Chondrocyte (in vitro differentiated cells): ENCODE data around the gene FTO. TPM values are rescaled to one million over a fixed set of nuclear protein-coding genes. Genes with fewer than 3 reads are reported as not detected.

Experiments used
- DNase-seq: peaks from one replicate; pipeline ENCODE4 v3.0.0; 2021; ENCODE audit warnings: mixed read lengths, low spot score
- H3K27ac Mint-ChIP-seq: one replicate; pipeline ENCODE4 v1.8.0; 2021; ENCODE audit warnings: mild to moderate bottlenecking, moderate library complexity, mixed read lengths; ENCODE audit not compliant: unreplicated experiment
- H3K27me3 Mint-ChIP-seq: 2 replicates; pipeline ENCODE4 v1.8.0; 2021; ENCODE audit warnings: low read depth, mixed read lengths
- H3K36me3 Mint-ChIP-seq: 2 replicates; pipeline ENCODE4 v1.8.0; 2021; ENCODE audit warnings: low read depth, mixed read lengths
- H3K4me1 Mint-ChIP-seq: 2 replicates; pipeline ENCODE4 v1.8.0; 2021; ENCODE audit warnings: low read depth, mild to moderate bottlenecking, mixed read lengths
- H3K4me3 Mint-ChIP-seq: one replicate; pipeline ENCODE4 v1.8.0; 2021; ENCODE audit warnings: mild to moderate bottlenecking, moderate library complexity, mixed read lengths; ENCODE audit not compliant: unreplicated experiment
- H3K9me3 Mint-ChIP-seq: 2 replicates; pipeline ENCODE4 v1.8.0; 2021; ENCODE audit warnings: low read depth, mixed read lengths
- total RNA-seq: library from RNA; stranded (reverse); gene quantifications from 3 replicates; pipeline ENCODE4 v1.2.1, GENCODE V29; 2021
- TF ChIP-seq, protein P1 (sequence below): fragments of 200-600 bp; sonication (generic); IDR thresholded peaks from 2 replicates; pipeline ENCODE4 v1.5.0; 2021; ENCODE audit warnings: antibody characterized with exemption, mild to moderate bottlenecking, moderate library complexity

FTO gene
- total RNA-seq, 1 donor from 2014 or later: 85.7 TPM

DNA sequence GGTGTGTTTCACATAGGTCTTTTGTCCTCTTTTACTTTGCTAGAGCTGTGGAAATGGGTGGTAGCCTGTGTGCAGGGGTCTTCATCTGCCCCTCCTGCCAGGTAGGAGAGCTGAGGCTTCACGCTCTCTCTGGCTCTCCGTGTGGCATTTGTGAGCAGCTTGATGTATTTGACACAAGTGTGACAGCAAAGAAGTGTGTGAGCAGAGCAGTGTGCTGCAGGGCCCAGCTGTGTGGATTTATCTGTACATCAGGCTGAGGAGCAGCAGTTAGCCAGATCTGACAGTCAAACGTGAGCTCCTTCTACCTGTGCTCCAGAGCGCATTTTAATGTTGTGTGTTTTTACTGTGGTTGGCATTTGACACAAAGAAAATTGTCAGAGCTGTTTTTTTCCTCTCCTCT, 101.8 kb downstream of the FTO start:
- H3K4me1 Mint-ChIP-seq: peaks cover 31% of the 10 kb centered on the region
- TF ChIP-seq, protein P1, sequence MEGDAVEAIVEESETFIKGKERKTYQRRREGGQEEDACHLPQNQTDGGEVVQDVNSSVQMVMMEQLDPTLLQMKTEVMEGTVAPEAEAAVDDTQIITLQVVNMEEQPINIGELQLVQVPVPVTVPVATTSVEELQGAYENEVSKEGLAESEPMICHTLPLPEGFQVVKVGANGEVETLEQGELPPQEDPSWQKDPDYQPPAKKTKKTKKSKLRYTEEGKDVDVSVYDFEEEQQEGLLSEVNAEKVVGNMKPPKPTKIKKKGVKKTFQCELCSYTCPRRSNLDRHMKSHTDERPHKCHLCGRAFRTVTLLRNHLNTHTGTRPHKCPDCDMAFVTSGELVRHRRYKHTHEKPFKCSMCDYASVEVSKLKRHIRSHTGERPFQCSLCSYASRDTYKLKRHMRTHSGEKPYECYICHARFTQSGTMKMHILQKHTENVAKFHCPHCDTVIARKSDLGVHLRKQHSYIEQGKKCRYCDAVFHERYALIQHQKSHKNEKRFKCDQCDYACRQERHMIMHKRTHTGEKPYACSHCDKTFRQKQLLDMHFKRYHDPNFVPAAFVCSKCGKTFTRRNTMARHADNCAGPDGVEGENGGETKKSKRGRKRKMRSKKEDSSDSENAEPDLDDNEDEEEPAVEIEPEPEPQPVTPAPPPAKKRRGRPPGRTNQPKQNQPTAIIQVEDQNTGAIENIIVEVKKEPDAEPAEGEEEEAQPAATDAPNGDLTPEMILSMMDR: no peak
- no peak for DNase-seq
- no peak overlapping the region for H3K27ac Mint-ChIP-seq
- H3K9me3 Mint-ChIP-seq: peaks cover 10% of the 10 kb centered on the region
- peaks cover 2% of the 10 kb centered on the region for H3K36me3 Mint-ChIP-seq
- H3K27me3 Mint-ChIP-seq: no peaks in the 10 kb centered on the region
- no peak overlapping the region for H3K4me3 Mint-ChIP-seq

DNA sequence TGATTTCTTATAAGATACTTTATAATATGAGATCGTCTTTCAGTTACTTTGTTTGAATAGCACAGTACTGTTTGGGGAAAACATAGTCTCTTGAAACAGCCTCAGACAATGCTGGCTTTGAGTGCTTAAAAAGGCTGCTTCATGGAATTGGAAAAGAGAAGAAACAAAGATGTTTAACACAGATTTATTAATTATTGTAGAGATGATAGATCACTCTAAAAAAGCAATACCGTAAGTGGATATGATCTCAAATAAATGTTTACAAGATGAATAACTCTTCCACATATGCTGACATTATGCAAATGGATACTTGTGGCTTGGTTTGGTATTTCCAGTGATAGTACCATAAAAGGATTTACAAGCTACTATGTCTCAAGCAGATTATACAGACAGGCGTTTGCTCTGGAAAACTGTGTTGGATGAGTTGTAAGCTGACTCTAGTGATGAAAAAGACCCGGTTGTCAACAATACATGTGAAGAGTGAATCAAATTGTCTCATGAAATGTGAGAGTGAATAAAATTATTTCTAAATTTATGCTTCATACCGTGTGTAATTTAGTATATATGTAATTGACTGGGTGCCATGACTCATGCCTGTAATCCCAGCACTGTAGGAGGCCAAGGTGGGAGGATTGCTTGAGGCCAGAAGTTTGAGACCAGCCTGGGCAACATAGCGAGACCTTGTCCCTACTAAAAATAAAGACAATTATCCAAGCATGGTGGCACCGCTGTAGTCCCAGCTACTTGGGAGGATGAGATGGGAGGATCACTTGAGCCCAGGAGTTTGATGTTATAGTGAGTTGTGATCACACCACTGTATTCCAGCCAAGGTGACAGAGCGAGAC, 105.4 kb downstream of the FTO start:
- Mint-ChIP-seq H3K27me3 (no peaks in the 10 kb centered on the region), H3K27ac (peak overlapping the region; percentile 80)

DNA sequence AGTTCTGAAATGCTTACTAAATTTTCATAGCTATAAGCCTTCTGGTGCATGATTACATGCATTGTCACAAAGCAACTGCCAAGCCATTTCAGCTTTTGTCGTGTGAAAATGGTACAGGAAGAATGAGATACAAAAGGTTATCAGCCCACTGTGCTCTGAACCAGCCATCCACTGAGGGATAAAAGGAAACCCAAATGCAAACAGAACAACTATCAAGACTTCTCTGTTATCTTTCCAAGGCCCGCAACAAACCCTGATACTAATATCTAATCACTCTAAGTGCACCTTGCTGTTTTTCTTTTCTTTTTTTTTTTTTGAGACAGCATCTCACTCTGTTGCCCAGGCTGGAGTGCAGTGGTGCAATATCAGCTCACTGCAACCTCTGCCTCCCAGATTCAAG, 109.0 kb downstream of the FTO start:
- H3K4me3 Mint-ChIP-seq: no peak overlapping the region
- H3K4me1 Mint-ChIP-seq: peaks cover 60% of the 10 kb centered on the region
- no peaks in the 10 kb centered on the region for H3K27me3 Mint-ChIP-seq
- H3K36me3 Mint-ChIP-seq: peaks cover 25% of the 10 kb centered on the region
- H3K9me3 Mint-ChIP-seq: peaks cover 3% of the 10 kb centered on the region
- TF ChIP-seq, protein P1: no peak
- DNase-seq: no peak
- H3K27ac Mint-ChIP-seq: no peak overlapping the region

More for the DNA sequence above, 105.4 kb downstream of the FTO start:
- no peaks in the 10 kb centered on the region for H3K9me3 Mint-ChIP-seq
- no peak overlapping the region for H3K4me3 Mint-ChIP-seq
- DNase-seq: no peak
- peaks cover 6% of the 10 kb centered on the region for H3K36me3 Mint-ChIP-seq
- TF ChIP-seq, protein P1: no peak
- peaks cover 40% of the 10 kb centered on the region for H3K4me1 Mint-ChIP-seq

DNA sequence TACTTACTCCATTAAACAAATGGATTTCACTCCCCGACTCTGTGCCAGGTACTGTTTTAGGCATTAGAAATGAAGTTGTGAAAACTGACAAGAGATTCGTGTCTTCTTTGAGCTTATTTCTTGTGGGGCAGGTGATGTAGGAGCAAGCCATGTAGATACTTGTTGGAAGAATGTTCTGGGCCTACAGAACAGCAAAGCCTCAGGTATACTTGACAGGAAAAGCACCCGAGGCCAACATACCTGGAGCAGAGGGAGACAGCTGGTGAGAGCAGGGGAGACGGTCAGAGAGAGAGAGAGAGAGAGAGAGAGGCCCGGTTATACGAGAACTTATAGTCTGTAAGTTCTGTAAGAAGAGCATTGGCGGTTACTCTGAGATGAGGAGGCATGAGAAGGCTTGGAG, 110.8 kb downstream of the FTO start:
- Mint-ChIP-seq H3K36me3 (peaks cover 25% of the 10 kb centered on the region), H3K9me3 (peaks cover 3% of the 10 kb centered on the region), H3K4me1 (peaks cover 55% of the 10 kb centered on the region), H3K27me3 (no peaks in the 10 kb centered on the region), H3K4me3 (no peak overlapping the region), H3K27ac (peak overlapping the region; percentile 4)
- no peak for DNase-seq
- TF ChIP-seq, protein P1: no peak

DNA sequence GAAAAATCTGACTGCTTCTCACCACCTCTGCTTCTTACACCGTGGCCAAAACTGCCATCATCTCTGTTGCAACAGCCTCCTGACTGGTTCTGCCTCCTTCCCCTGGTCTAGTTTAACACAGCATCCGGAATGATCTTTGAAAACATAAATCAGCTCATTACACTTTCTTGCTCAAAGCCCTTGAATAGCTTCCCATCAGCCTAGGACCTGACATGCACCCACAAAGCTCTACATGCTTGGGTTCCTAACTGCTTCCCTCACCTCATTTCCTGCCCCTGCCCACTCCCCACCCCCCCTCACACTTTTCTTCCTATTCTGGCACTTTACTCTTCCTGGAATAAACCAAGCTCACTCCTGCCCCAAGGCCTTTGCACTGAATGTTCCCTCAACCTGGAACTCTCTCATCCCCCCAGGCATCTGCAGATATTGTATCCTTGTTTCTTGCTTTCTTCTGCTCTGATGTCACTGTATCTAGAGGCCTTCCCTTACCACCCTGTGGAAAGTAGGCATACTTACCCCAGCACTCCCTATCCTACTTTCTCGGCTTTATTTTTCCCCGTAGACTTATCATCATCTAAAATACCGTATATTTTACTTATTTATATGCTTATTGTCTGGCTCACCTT, 112.4 kb downstream of the FTO start:
- H3K9me3 Mint-ChIP-seq: peaks cover 3% of the 10 kb centered on the region
- peaks cover 23% of the 10 kb centered on the region for H3K36me3 Mint-ChIP-seq
- no peak for DNase-seq

More for the DNA sequence above, 112.4 kb downstream of the FTO start:
- no peak overlapping the region for H3K4me3 Mint-ChIP-seq
- TF ChIP-seq, protein P1: no peak
- peak overlapping the region; percentile 98 for H3K27ac Mint-ChIP-seq
- H3K27me3 Mint-ChIP-seq: no peaks in the 10 kb centered on the region
- peaks cover 52% of the 10 kb centered on the region for H3K4me1 Mint-ChIP-seq
